Testis (tissue), 2 donors: Measurements from ENCODE around the gene SUCLG2.
"Not testable (repeated sequence)": the region's sequence is repeated elsewhere in the genome, so short reads cannot be mapped to it uniquely, and the experiment has no call there.

Experiments used
- POLR2A ChIP-seq: fragments of 450-650 bp; IDR thresholded peaks from one replicate; pipeline ENCODE4 v1.6.1; 2017; ENCODE audit warnings: antibody characterized with exemption, mild to moderate bottlenecking, moderate library complexity
- TF ChIP-seq, protein P1 (sequence below), 3 experiments: fragments of 450-650 bp in 2 of 3; fragments of 200-600 bp in 1 of 3; sonication (generic) in 1 of 3; IDR thresholded peaks; one replicate each; pipeline ENCODE4 v1.5.1; 2016 to 2019; ENCODE audit warnings: antibody characterized with exemption in 3 of 3, mild to moderate bottlenecking in 2 of 3, moderate library complexity in 1 of 3

DNA sequence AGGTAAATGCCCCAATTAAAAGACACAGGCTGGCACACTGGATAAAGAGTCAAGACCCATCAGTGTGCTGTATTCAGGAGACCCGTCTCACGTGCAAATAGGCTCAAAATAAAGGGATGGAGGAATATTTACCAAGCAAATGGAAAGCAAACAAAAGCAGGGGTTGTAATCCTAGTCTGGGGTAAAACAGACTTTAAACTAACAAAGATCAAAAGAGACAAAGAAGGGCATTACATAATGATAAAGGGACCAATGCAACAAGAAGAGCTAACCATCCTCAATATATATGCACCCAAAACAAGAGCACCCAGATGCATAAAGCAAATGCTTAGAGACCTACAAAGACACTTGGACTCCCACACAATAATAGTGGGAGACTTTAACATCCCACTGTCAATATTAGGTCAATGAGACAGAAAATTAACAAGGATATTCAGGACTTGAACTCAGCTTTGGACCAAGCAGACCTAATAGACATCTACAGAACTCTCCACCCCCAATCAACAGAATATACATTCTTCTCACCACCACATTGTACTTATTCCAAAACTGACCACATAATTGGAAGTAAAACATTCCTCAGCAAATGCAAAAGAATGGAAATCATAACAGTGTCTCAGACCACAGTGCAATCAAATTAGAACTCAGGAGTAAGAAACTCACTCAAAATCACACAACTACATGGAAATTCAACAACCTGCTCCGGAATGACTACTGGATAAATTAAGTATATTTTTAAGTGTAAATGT, 111.7 kb downstream of the SUCLG2 start:
- TF ChIP-seq, protein P1, sequence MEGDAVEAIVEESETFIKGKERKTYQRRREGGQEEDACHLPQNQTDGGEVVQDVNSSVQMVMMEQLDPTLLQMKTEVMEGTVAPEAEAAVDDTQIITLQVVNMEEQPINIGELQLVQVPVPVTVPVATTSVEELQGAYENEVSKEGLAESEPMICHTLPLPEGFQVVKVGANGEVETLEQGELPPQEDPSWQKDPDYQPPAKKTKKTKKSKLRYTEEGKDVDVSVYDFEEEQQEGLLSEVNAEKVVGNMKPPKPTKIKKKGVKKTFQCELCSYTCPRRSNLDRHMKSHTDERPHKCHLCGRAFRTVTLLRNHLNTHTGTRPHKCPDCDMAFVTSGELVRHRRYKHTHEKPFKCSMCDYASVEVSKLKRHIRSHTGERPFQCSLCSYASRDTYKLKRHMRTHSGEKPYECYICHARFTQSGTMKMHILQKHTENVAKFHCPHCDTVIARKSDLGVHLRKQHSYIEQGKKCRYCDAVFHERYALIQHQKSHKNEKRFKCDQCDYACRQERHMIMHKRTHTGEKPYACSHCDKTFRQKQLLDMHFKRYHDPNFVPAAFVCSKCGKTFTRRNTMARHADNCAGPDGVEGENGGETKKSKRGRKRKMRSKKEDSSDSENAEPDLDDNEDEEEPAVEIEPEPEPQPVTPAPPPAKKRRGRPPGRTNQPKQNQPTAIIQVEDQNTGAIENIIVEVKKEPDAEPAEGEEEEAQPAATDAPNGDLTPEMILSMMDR (IDR thresholded peaks at IDR 0.05) = not testable (repeated sequence)
- not testable (repeated sequence) for TF ChIP-seq POLR2A
